Stomach smooth muscle (tissue), 2 donors: ENCODE results near the gene TMBIM1.
"Not testable (repeated sequence)": the region's sequence is repeated elsewhere in the genome, so short reads cannot be mapped to it uniquely, and the experiment has no call there.

Experiments used
- H3K27ac ChIP-seq: one replicate; pipeline ENCODE4 v1.7.0; 2013; ENCODE audit warnings: mild to moderate bottlenecking, low read length, inconsistent platforms
- H3K27me3 ChIP-seq, 2 donors: one replicate each; pipeline ENCODE4 v1.7.0; 2013; ENCODE audit warnings: low read length in 2 of 2; ENCODE audit not compliant: insufficient read depth in 2 of 2, control insufficient read depth in 1 of 2
- H3K36me3 ChIP-seq, 2 donors: one replicate each; pipeline ENCODE4 v1.7.0; 2013; ENCODE audit warnings: low read length in 2 of 2; ENCODE audit not compliant: control insufficient read depth in 2 of 2, insufficient read depth in 2 of 2
- H3K4me1 ChIP-seq: one replicate; pipeline ENCODE4 v1.7.0; 2013; ENCODE audit warnings: low read length; ENCODE audit not compliant: control insufficient read depth, insufficient read depth
- H3K4me3 ChIP-seq, 2 donors: one replicate each; pipeline ENCODE4 v1.7.0; 2013; ENCODE audit warnings: low read length in 2 of 2
- H3K9ac ChIP-seq, 2 donors: one replicate each; pipeline ENCODE4 v1.7.0; 2013; ENCODE audit warnings: low read length in 2 of 2, mild to moderate bottlenecking in 1 of 2
- H3K9me3 ChIP-seq, 2 donors: one replicate each; pipeline ENCODE4 v1.7.0; 2013; ENCODE audit warnings: low read length in 2 of 2; ENCODE audit not compliant: control insufficient read depth in 2 of 2
- donor health status: healthy.
- donor health status: Pancreatic carcinoma.

The TMBIM1 gene

GRCh38 chr2:218317303-218317630 lies 25.0 kb upstream of the TMBIM1 start:
- no peak overlapping the region for H3K9ac ChIP-seq
- no peak overlapping the region for H3K27ac ChIP-seq

DNA sequence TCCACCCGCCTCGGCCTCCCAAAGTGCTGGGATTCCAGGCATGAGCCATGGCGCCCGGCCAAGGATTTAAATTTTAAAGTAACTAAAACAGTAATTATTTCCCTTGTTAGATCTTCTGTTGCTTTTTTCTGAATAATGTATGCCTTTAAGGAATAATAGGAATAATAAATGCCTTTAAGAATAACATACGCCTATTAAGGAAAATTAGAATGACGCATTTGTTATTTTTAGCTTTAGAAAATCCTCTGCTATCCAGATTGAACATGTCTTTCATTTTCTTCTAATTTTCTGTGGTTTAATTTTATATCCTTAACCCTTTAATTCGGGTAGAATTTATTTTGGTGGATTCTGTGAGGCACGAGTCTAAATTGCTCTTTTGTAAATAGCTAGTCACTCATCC lies 23.1 kb upstream of the TMBIM1 start:
- Histone ChIP-seq H3K9me3 (no peaks in the 10 kb centered on the region), H3K9ac (no peak overlapping the region), H3K27ac (no peak overlapping the region), H3K4me1 (no peaks in the 10 kb centered on the region), H3K36me3 (no peaks in the 10 kb centered on the region), H3K4me3 (no peak overlapping the region), H3K27me3 (no peaks in the 10 kb centered on the region)

More at GRCh38 chr2:218317303-218317630, 25.0 kb upstream of the TMBIM1 start:
- Histone ChIP-seq H3K4me3 (no peak overlapping the region), H3K36me3 (no peaks in the 10 kb centered on the region), H3K4me1 (peaks cover 3% of the 10 kb centered on the region), H3K27me3 (no peaks in the 10 kb centered on the region), H3K9me3 (no peaks in the 10 kb centered on the region)

DNA sequence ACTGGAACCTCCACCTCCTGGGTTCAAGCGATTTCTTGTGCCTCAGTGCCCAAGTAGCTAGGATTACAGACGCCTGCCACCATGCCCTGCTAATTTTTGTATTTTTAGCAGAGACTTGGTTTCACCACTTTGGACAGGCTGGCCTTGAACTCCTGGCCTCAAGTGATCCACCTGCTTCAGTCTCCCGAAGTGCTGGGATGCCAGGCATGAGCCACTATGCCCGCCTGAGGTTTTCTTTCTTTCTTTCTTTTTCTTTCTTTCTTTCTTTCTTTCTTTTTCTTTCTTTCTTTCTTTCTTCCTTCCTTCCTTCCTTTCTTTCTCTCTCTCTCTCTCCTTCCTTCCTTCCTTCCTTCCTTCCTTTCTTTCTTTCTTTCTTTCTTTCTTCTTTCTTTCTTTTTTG lies 22.5 kb upstream of the TMBIM1 start:
- not testable (repeated sequence) for H3K9me3 ChIP-seq, H3K36me3 ChIP-seq, H3K4me1 ChIP-seq, H3K27ac ChIP-seq, H3K4me3 ChIP-seq, H3K27me3 ChIP-seq, H3K9ac ChIP-seq

- Histone ChIP-seq H3K9me3 (no peaks in the 10 kb centered on the region), H3K4me3 (no peak overlapping the region), H3K27ac (no peak overlapping the region), H3K9ac (no peak overlapping the region), H3K27me3 (no peaks in the 10 kb centered on the region), H3K36me3 (no peaks in the 10 kb centered on the region), H3K4me1 (no peaks in the 10 kb centered on the region)
These were observed 21.1 kb upstream of the TMBIM1 start for GRCh38 chr2:218313356-218313755.

DNA sequence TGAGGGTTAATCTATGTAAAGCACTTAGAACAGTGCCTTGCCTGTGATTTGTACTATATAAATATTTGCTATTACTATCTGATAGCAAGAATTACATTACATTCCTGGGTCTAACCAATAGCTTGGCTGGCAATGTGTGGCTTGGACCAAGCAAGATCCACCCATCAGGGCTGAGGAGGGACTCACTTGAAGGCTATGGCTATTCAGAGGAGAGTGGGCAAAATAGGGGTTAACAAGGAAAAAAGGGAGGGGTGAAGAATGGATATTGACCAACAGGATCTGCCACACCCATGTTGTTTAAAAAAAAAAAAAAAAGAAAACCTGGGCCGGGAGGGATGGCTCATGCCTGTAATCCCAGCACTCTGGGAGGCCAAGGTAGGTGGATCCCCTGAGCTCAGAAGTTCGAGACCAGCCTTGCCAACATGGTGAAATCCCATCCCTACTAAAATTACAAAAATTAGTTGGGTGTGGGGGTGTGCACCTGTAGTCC lies 20.0 kb upstream of the TMBIM1 start:
- H3K27me3 ChIP-seq, result no peaks in the 10 kb centered on the region
- no peak overlapping the region for H3K4me3 ChIP-seq
- no peaks in the 10 kb centered on the region for H3K36me3 ChIP-seq
- no peaks in the 10 kb centered on the region for H3K4me1 ChIP-seq
- no peaks in the 10 kb centered on the region for H3K9me3 ChIP-seq
- no peak overlapping the region for H3K27ac ChIP-seq
- H3K9ac ChIP-seq, result no peak overlapping the region

- H3K36me3 ChIP-seq, H3K27ac ChIP-seq, H3K27me3 ChIP-seq, H3K9me3 ChIP-seq, H3K4me3 ChIP-seq, H3K4me1 ChIP-seq, H3K9ac ChIP-seq: not testable (repeated sequence)
These were observed 19.4 kb upstream of the TMBIM1 start for GRCh38 chr2:218311541-218312266.

DNA sequence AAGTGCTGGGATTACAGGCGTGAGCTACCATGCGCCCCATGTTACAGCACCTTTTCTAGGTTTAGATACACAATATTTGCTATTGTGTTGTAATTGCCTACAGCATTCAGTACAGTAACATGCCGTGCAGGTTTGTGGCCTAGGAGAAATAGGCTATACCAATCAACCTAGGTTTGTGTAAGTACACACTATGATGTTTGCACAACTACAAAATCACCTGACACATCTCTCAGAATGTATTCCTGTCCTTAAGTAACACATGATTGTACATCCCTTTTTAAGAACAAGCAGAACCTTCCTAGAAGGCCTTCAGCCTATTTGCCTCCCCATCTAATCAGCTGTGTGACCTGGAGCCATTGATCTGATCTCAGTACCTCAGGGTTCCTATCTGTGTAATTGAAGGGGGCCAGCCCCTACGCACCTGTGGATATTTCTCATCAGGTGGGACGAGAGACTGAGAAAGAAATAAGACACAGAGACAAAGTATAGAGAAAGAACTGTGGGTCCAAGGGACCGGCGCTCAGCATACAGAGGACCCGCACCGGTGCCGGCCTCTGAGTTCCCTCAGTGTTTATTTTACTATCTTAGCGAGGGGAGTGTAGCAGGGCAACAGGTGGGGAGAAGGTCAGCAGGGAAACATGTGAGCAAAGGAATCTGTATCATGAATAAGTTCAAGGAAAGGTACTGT lies 18.7 kb upstream of the TMBIM1 start:
- Histone ChIP-seq H3K27me3 (no peaks in the 10 kb centered on the region), H3K9me3 (no peaks in the 10 kb centered on the region), H3K4me3 (no peak overlapping the region), H3K36me3 (no peaks in the 10 kb centered on the region), H3K27ac (no peak overlapping the region), H3K9ac (no peak overlapping the region), H3K4me1 (no peaks in the 10 kb centered on the region)

GRCh38 chr2:218307415-218308090 lies 15.2 kb upstream of the TMBIM1 start:
- Histone ChIP-seq H3K36me3 (no peaks in the 10 kb centered on the region), H3K27me3 (no peaks in the 10 kb centered on the region), H3K4me3 (no peak overlapping the region), H3K4me1 (no peaks in the 10 kb centered on the region), H3K9me3 (no peaks in the 10 kb centered on the region), H3K9ac (no peak overlapping the region), H3K27ac (no peak overlapping the region)

- Histone ChIP-seq H3K4me3 (no peak overlapping the region), H3K9me3 (no peaks in the 10 kb centered on the region), H3K27ac (no peak overlapping the region), H3K4me1 (no peaks in the 10 kb centered on the region), H3K9ac (no peak overlapping the region), H3K27me3 (no peaks in the 10 kb centered on the region), H3K36me3 (no peaks in the 10 kb centered on the region)
These were observed 14.0 kb upstream of the TMBIM1 start for GRCh38 chr2:218306184-218306920.

DNA sequence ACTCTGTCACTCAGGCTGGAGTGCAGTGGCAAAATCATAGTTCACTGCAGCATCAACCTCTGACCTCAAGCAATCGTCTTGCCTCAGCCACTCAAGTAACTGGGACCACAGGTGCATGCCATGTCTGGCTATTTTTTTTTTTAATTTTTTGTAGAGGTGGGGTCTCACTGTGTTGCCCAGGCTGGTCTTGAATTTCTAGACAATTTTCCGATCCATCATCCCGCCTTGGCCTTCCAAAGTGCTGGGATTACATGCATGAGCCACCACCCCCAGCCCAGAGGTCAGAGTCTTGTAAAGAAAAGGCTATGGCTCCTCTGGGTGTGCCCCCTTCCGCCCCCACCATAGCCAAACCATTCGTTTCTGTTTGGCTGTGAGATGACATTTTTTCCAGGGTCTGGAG lies 13.1 kb upstream of the TMBIM1 start:
- Histone ChIP-seq H3K36me3 (no peaks in the 10 kb centered on the region), H3K27ac (no peak overlapping the region), H3K27me3 (no peaks in the 10 kb centered on the region), H3K4me3 (no peak overlapping the region), H3K4me1 (no peaks in the 10 kb centered on the region), H3K9me3 (no peaks in the 10 kb centered on the region), H3K9ac (no peak overlapping the region)
